Activated gamma-delta T cell treated with anti-CD3 and anti-CD28 coated beads, Interleukin-2, amount 50 U/mL, for 16 hours (primary cell): ENCODE data around the gene FCRL6.

Experiments
- DNase-seq: peaks from one replicate; pipeline ENCODE4 v3.0.0-alpha.2; 2020; ENCODE audit warnings: low read depth

The FCRL6 gene, protein sequence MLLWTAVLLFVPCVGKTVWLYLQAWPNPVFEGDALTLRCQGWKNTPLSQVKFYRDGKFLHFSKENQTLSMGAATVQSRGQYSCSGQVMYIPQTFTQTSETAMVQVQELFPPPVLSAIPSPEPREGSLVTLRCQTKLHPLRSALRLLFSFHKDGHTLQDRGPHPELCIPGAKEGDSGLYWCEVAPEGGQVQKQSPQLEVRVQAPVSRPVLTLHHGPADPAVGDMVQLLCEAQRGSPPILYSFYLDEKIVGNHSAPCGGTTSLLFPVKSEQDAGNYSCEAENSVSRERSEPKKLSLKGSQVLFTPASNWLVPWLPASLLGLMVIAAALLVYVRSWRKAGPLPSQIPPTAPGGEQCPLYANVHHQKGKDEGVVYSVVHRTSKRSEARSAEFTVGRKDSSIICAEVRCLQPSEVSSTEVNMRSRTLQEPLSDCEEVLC

DNA sequence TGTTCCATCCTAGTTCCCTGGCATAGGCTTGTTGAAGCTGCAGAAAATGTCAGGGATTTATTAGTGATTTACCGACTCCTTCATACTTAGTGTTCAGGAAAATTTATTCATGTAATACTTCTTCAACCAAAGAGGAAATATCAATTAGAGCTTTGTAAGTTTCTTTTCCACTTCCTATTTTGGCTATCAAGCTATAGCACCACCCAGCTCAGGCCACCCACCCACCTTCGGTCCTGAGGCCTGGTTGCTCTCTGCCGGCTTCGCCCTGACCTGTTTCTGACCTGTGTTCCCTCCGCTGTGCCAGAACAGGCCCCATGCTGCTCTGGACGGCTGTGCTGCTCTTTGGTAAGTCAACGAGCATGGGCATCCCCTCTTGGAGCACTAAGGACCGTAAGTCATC lies at the start of gene FCRL6:
Gene FCRL6 (plus strand): TSS at position 250 of the 400 bp plus-strand sequence. CDS start 65 bp downstream, at position 315.
- no peak for DNase-seq

DNA sequence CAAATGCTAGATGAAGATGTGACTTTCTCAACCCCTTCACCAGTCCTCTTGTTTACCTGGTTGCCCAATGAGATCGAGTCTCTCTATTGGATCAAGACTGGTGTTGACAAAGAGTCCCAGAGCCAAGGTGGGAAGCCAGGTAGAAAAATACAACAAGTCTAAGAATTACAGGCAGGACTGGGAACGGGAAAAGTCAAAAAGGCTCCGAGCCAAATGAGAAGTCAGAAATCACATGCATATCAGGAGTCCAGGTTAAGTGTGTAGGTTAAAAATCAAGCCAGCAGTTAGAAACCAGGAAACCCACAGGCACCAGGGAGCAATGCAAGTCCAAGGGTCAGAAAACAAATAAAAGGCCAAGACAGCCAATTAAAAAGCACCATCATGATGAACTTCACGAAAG lies 48.8 kb upstream of the FCRL6 start:
- no peak for DNase-seq

DNA sequence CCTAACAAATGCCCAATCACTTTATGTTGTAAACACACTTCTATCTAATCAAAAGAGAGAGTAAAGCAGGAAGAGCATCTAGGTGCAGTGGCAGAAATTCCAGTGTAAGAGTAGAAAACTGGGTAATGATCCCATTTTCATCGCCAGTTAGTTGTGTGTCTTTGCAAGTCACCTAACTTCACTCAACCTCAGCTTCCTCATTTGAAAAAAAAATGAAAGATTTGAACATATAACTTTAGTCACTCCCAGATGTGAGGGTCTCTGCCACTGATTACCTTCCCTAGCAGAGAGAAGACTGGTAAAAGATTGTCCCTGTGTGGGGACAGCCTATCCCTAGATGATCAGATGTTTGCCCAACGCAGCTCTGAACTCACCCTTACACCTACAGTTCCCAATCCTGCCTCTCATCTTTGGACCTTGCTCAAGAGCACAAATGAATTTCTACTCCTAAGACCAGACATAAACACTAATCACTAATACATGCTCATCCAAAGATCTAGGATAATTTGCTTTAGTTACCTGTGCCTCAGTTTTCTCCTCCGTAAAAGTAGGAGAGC lies 46.6 kb upstream of the FCRL6 start:
- no peak for DNase-seq

DNA sequence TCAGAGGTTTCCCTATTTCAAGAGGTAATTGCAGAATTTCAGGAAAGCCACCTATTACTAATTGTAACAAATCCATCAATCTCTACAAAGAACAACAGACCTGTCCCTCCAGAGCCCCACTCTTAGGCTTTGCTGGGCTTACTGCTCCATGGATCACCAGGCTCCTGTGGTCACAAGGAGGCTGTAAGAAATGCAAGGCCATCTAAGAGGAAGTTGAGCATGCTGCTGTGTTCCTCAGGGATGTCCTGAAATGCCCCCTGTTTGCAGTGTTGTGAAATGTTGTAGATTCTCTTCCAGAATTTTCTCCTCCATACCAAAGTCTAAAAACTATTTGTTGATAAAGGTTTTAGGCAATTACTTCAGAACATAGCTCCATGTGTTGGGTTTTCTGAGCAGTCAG lies 45.8 kb upstream of the FCRL6 start:
- no peak for DNase-seq

GRCh38 chr1:159763686-159764085 lies 38.5 kb upstream of the FCRL6 start:
- DNase-seq = no peak

GRCh38 chr1:159765806-159766205 lies 36.4 kb upstream of the FCRL6 start:
- DNase-seq = no peak

GRCh38 chr1:159771127-159771895 lies 30.8 kb upstream of the FCRL6 start:
- DNase-seq = no peak

- DNase-seq = no peak
Measured at GRCh38 chr1:159774465-159774864, 27.7 kb upstream of the FCRL6 start.

- DNase-seq = no peak
Measured at GRCh38 chr1:159775716-159776115, 26.4 kb upstream of the FCRL6 start.

DNA sequence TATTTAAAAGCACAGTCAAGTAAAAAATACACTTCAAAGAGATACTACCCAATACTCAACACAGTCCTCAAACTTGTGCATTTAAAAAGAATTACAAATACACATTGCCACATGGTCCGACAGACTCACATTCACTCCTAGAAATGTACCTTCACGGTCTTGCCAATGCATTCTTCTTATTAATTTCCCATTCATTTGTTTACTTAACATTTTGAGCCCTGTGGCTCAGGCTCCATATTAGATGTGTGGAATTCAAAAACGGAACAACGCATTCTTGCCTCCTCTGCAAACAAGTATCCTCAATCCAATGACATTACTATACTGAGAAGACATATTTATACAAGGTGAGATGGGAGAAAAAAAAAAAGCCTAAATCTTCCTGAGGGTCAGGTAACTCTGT lies 23.9 kb upstream of the FCRL6 start:
- no peak for DNase-seq

DNA sequence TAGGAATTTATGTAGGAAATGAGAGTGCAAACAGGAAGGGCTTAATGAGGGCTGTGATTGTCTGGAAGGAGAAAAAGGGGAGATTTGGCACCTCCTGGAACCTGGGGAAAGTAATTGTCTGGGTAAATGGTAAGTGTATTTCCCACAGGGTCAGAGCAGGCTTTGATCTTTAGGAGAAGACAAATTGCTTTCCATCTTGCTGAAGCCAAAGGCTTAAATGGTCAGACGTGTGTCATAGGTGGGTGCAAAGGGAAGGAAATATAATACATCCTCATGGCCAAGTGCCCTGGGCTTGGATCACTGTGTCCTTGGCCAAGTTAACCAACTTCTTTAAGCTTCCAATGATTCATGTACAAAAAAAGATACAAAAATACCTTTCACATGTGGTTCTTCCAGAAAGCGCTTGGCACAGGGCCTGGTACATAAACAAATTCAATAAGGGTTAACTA lies 22.7 kb upstream of the FCRL6 start:
- no peak for DNase-seq

- DNase-seq = peak; percentile 89
Measured at GRCh38 chr1:159780583-159781582, 21.3 kb upstream of the FCRL6 start, which contains the start of gene DUSP23. DUSP23 (plus strand) TSS chr1:159780962; CDS start chr1:159781101, 139 bp downstream.

GRCh38 chr1:159781992-159782391 lies 20.2 kb upstream of the FCRL6 start:
- no peak for DNase-seq

GRCh38 chr1:159783724-159784123 lies 18.4 kb upstream of the FCRL6 start:
- DNase-seq = no peak

DNA sequence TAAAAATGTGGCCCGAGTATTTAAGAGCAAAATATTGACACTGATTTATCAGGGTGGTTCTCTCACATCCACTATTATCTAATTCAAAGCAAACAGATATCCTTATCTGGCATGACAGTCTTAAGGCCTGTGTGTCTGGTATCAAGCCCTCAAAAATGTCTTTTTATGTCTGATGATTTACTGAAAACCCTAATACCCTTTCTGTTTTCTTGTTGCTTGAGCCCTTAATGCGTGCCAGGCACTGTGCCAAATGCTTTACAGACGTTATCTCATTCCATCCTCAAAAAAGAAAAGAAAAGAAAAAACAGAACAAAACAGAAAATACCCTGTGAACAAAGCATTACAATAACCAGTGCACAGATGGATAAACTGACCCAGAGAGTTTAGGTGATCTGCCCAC lies 15.7 kb upstream of the FCRL6 start:
- no peak for DNase-seq

DNA sequence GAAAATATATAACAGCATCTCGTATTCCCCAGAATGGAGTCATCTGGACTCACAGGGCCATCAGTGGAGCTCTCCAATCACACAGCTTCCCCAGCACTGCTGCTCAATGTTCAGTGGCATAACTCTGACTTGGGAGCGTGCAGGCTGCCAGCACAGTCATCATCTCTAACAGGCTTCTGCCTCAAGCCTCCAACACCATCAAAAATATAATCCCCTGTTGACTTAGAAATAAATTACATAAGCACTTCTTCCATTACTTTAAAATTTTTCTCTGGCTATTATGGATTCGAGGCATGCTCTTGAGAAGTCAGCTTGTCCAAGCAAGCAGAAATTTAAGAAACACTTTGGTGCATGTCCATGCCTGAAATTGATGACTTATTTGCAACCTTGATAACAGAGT lies 15.2 kb upstream of the FCRL6 start:
- DNase-seq = no peak

- no peak for DNase-seq
Measured at GRCh38 chr1:159790237-159790917, 11.8 kb upstream of the FCRL6 start.

DNA sequence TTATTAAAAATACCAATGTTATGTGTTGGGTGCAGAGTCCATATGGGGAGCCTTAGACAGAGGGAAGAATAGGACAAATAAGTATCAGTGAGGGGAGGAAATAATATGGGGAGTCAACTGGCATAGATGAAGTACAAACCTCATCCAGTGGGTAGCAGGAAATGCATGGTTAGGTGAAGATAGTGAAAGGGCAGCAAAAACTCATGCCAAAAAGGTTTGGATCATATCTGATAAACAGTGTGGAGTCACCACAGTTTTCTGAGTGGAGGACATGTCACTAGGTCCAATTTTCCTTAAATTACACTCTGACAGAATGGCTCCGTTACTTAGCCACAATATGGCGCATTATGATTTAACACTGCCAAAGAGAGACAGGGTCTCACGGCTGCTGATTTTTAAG lies 11.1 kb upstream of the FCRL6 start:
- no peak for DNase-seq

GRCh38 chr1:159791461-159791860 lies 10.7 kb upstream of the FCRL6 start:
- DNase-seq = no peak

DNA sequence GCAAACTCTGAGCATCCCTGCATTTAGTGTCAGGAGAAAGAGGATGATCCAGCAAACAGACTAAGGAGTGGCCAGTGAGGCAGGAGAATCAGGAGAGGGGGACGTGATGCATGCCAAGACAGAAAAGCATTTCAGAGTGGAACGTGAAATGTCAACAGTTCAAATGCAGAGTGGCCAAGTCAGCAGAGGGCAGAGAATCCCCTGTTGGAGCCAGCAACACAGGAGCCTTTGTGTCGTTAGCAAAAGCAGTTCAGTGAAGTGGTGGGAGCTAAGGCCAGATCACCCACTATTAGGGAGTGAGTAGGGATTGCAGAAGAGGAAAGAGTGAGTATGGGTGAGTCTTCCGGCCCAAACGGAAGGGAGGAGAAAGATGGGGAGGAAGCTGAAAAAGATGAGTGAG lies 6.6 kb upstream of the FCRL6 start:
- DNase-seq = no peak

GRCh38 chr1:159798893-159799292 lies 3.3 kb upstream of the FCRL6 start:
- peak; percentile 21 for DNase-seq
